ENCODE measurements around the gene OTOG.

DNA sequence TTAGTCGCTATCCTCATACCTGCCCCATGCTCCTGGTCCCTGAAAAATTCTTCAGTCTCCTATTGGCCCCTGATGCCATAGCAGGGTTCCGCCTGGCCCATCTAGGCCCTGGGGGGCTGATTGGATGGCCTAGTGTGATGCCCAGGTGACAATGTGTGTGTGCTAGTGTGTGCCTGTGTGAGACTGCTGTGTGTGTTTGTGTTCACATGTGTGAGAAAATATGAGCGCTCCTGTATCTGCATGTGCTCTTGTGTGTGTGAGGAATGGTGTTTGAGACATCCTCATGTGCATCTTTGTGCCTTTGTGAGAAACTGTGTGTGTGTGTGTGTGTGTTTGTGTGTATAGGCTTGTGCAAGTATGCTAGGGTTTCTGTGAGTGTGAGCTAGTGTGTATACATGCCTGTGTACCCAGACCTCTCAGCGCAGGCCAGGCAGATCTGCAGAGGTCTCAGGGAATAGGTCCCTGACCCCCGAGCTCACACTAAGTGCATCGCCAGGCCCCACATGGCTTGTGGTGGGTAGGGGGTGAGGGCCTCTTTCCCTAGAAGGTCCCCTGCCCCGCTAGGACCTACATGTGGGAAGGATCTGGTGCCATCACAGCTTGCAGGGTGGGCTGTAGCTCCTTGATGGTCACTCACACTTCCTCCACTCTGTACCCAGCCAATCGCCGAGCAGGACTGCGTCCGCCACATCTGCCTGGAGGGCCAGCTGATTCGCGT lies 64.6 kb downstream of the OTOG start:
- TF ChIP-seq, protein P1, sequence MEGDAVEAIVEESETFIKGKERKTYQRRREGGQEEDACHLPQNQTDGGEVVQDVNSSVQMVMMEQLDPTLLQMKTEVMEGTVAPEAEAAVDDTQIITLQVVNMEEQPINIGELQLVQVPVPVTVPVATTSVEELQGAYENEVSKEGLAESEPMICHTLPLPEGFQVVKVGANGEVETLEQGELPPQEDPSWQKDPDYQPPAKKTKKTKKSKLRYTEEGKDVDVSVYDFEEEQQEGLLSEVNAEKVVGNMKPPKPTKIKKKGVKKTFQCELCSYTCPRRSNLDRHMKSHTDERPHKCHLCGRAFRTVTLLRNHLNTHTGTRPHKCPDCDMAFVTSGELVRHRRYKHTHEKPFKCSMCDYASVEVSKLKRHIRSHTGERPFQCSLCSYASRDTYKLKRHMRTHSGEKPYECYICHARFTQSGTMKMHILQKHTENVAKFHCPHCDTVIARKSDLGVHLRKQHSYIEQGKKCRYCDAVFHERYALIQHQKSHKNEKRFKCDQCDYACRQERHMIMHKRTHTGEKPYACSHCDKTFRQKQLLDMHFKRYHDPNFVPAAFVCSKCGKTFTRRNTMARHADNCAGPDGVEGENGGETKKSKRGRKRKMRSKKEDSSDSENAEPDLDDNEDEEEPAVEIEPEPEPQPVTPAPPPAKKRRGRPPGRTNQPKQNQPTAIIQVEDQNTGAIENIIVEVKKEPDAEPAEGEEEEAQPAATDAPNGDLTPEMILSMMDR (IDR thresholded peaks at IDR 0.05; ENCODE audit: insufficient read depth, low read length): no peak
- TF ChIP-seq, protein P2, sequence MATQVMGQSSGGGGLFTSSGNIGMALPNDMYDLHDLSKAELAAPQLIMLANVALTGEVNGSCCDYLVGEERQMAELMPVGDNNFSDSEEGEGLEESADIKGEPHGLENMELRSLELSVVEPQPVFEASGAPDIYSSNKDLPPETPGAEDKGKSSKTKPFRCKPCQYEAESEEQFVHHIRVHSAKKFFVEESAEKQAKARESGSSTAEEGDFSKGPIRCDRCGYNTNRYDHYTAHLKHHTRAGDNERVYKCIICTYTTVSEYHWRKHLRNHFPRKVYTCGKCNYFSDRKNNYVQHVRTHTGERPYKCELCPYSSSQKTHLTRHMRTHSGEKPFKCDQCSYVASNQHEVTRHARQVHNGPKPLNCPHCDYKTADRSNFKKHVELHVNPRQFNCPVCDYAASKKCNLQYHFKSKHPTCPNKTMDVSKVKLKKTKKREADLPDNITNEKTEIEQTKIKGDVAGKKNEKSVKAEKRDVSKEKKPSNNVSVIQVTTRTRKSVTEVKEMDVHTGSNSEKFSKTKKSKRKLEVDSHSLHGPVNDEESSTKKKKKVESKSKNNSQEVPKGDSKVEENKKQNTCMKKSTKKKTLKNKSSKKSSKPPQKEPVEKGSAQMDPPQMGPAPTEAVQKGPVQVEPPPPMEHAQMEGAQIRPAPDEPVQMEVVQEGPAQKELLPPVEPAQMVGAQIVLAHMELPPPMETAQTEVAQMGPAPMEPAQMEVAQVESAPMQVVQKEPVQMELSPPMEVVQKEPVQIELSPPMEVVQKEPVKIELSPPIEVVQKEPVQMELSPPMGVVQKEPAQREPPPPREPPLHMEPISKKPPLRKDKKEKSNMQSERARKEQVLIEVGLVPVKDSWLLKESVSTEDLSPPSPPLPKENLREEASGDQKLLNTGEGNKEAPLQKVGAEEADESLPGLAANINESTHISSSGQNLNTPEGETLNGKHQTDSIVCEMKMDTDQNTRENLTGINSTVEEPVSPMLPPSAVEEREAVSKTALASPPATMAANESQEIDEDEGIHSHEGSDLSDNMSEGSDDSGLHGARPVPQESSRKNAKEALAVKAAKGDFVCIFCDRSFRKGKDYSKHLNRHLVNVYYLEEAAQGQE (IDR thresholded peaks at IDR 0.05; ENCODE audit: insufficient replicate concordance, low read depth): no peak

All from HL-60 (cell line).